Measurements from ENCODE around the gene RBFOX2. TPM values are rescaled to one million over a fixed set of nuclear protein-coding genes. Genes with fewer than 3 reads are reported as not detected.

RBFOX2 gene
- total and polyA plus RNA-seq, 4 donors: 139 to 178 (median 153) TPM

- Histone ChIP-seq H3K9me3 (ENCODE audit: control insufficient read depth, insufficient read depth, low read length) (no peaks in the 10 kb centered on the region), H3K27me3 (ENCODE audit: control insufficient read depth, insufficient read depth, low read length) (no peaks in the 10 kb centered on the region), H3K36me3 (ENCODE audit: control insufficient read depth, insufficient read depth, low read length) (no peaks in the 10 kb centered on the region), H3K4me3 (ENCODE audit: low read depth, low read length) (no peak overlapping the region), H3K4me1 (ENCODE audit: control insufficient read depth, insufficient read depth, low read length) (no peaks in the 10 kb centered on the region), H3K27ac (ENCODE audit: low read depth, low read length) (no peak overlapping the region)
- no peak for DNase-seq (ENCODE audit: low read depth in 4 of 6, low spot score in 6 of 6)
- 89% methylated on average over 1 of the region's 2 CpGs for WGBS (ENCODE audit: insufficient coverage)
Measured at GRCh38 chr22:35958334-35958733, 70.3 kb downstream of the RBFOX2 start.

GRCh38 chr22:35957589-35957988 is 71.0 kb downstream of the RBFOX2 start:
- Histone ChIP-seq H3K27ac (ENCODE audit: low read depth, low read length) (no peak overlapping the region), H3K9me3 (ENCODE audit: control insufficient read depth, insufficient read depth, low read length) (no peaks in the 10 kb centered on the region), H3K36me3 (ENCODE audit: control insufficient read depth, insufficient read depth, low read length) (no peaks in the 10 kb centered on the region), H3K4me3 (ENCODE audit: low read depth, low read length) (no peak overlapping the region), H3K27me3 (ENCODE audit: control insufficient read depth, insufficient read depth, low read length) (no peaks in the 10 kb centered on the region), H3K4me1 (ENCODE audit: control insufficient read depth, insufficient read depth, low read length) (no peaks in the 10 kb centered on the region)
- DNase-seq (ENCODE audit: low read depth in 4 of 6, low spot score in 6 of 6): no peak
- WGBS (ENCODE audit: insufficient coverage): no CpG with 5 or more reads among the region's 1 CpG

- Histone ChIP-seq H3K4me3 (ENCODE audit: low read depth, low read length) (no peak overlapping the region), H3K4me1 (ENCODE audit: control insufficient read depth, insufficient read depth, low read length) (no peaks in the 10 kb centered on the region), H3K27me3 (ENCODE audit: control insufficient read depth, insufficient read depth, low read length) (no peaks in the 10 kb centered on the region), H3K36me3 (ENCODE audit: control insufficient read depth, insufficient read depth, low read length) (no peaks in the 10 kb centered on the region), H3K27ac (ENCODE audit: low read depth, low read length) (no peak overlapping the region), H3K9me3 (ENCODE audit: control insufficient read depth, insufficient read depth, low read length) (no peaks in the 10 kb centered on the region)
- DNase-seq (ENCODE audit: low read depth in 4 of 6, low spot score in 6 of 6): no peak
- WGBS (ENCODE audit: insufficient coverage): no CpG with 5 or more reads among the region's 3 CpGs
Measured at GRCh38 chr22:35956850-35957249, 71.8 kb downstream of the RBFOX2 start.

GRCh38 chr22:35955546-35955945 is 73.1 kb downstream of the RBFOX2 start:
- no peaks in the 10 kb centered on the region for H3K9me3 ChIP-seq (ENCODE audit: control insufficient read depth, insufficient read depth, low read length)
- no peak overlapping the region for H3K27ac ChIP-seq (ENCODE audit: low read depth, low read length)
- no peaks in the 10 kb centered on the region for H3K4me1 ChIP-seq (ENCODE audit: control insufficient read depth, insufficient read depth, low read length)
- H3K27me3 ChIP-seq (ENCODE audit: control insufficient read depth, insufficient read depth, low read length): no peaks in the 10 kb centered on the region
- no peaks in the 10 kb centered on the region for H3K36me3 ChIP-seq (ENCODE audit: control insufficient read depth, insufficient read depth, low read length)
- DNase-seq (ENCODE audit: low read depth in 4 of 6, low spot score in 6 of 6): no peak
- 93% methylated on average over 6 of the region's 7 CpGs for WGBS (ENCODE audit: insufficient coverage)
- H3K4me3 ChIP-seq (ENCODE audit: low read depth, low read length): no peak overlapping the region

DNA sequence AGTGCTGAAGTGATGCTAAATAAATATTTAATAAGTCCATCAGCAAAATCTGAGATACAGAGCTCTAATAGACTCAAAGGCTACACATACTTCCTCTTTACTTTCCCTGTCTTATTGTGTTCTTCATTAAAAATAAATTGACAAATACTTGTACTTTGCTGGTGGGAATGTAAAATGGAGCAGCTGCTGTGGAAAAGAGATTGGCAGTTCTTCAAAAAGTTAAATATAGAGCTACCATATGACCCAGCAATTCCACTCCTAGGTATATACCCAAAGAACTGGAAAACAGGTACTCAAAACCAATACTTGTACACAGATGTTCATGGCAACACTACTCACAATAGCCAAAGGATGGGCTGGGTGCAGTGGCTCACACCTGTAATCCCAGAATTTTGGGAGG is 76.0 kb downstream of the RBFOX2 start:
- H3K4me3 ChIP-seq (ENCODE audit: low read depth, low read length): no peak overlapping the region
- no peaks in the 10 kb centered on the region for H3K9me3 ChIP-seq (ENCODE audit: control insufficient read depth, insufficient read depth, low read length)
- no peaks in the 10 kb centered on the region for H3K27me3 ChIP-seq (ENCODE audit: control insufficient read depth, insufficient read depth, low read length)
- no peaks in the 10 kb centered on the region for H3K4me1 ChIP-seq (ENCODE audit: control insufficient read depth, insufficient read depth, low read length)
- H3K27ac ChIP-seq (ENCODE audit: low read depth, low read length): no peak overlapping the region
- peak in 1 of 6 donors; percentile 22 for DNase-seq (ENCODE audit: low read depth in 4 of 6, low spot score in 6 of 6)
- no peaks in the 10 kb centered on the region for H3K36me3 ChIP-seq (ENCODE audit: control insufficient read depth, insufficient read depth, low read length)

DNA sequence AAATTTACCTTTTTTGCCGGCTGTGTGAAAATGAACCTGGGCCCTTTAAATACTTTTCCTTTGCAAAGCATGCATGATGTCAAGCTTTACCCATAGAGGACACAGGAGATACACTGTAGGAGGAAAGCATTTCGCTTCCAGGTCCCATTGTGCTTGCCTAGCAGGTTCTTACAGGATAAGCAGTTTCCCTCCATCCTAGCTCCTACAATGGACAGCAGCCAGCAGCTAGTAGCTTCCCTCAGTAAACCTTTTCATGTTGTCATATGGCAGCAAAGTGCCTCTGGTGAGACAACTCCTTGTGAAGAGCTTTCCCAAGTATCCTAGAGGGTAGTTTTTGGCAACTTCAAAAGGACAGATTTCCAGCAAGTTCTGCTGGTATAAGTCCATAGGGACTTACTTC is 78.4 kb downstream of the RBFOX2 start:
- whole genome bisulfite sequencing (ENCODE audit: insufficient coverage): 62% methylated on average over 1 of the region's 2 CpGs

GRCh38 chr22:35949243-35949642 is 79.4 kb downstream of the RBFOX2 start:
- no peaks in the 10 kb centered on the region for H3K27me3 ChIP-seq (ENCODE audit: control insufficient read depth, insufficient read depth, low read length)
- no peaks in the 10 kb centered on the region for H3K4me1 ChIP-seq (ENCODE audit: control insufficient read depth, insufficient read depth, low read length)
- WGBS (ENCODE audit: insufficient coverage): no CpG with 5 or more reads among the region's 3 CpGs

More for the DNA sequence above, 78.4 kb downstream of the RBFOX2 start:
- Histone ChIP-seq H3K27me3 (ENCODE audit: control insufficient read depth, insufficient read depth, low read length) (no peaks in the 10 kb centered on the region), H3K27ac (ENCODE audit: low read depth, low read length) (no peak overlapping the region), H3K4me1 (ENCODE audit: control insufficient read depth, insufficient read depth, low read length) (no peaks in the 10 kb centered on the region), H3K4me3 (ENCODE audit: low read depth, low read length) (no peak overlapping the region), H3K36me3 (ENCODE audit: control insufficient read depth, insufficient read depth, low read length) (no peaks in the 10 kb centered on the region), H3K9me3 (ENCODE audit: control insufficient read depth, insufficient read depth, low read length) (no peaks in the 10 kb centered on the region)
- peak in 1 of 6 donors; percentile 23 for DNase-seq (ENCODE audit: low read depth in 4 of 6, low spot score in 6 of 6)

DNA sequence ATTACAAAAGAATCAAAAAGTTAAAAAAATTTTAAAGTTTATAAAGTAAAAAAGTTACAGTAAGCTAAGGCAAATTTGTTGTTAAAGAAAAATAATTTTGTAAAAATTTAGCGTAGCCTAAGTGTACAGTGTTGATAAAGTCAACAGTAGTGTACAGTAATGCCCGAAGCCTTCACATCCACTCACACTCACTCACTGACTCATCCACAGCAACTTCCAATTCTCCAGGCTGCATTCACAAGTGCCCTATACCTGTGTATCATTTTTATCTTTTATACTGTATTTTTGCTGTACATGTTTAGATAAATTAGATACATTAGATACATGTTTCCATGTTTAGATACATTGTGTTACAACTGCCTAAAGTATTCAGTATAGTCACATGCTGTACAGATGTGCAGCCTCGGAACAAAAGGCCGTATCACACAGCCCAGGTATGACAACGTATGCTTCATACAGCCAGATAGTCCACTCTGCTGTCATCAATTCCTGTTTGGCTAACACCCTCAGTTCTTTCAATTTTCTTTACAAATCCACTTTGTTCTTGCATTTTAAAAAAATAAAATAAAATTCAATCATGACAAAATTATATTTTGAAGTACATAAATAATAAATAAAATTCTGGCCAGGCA is 80.7 kb downstream of the RBFOX2 start:
- Histone ChIP-seq H3K4me3 (ENCODE audit: low read depth, low read length) (no peak overlapping the region), H3K36me3 (ENCODE audit: control insufficient read depth, insufficient read depth, low read length) (no peaks in the 10 kb centered on the region), H3K9me3 (ENCODE audit: control insufficient read depth, insufficient read depth, low read length) (no peaks in the 10 kb centered on the region), H3K27me3 (ENCODE audit: control insufficient read depth, insufficient read depth, low read length) (no peaks in the 10 kb centered on the region), H3K27ac (ENCODE audit: low read depth, low read length) (no peak overlapping the region), H3K4me1 (ENCODE audit: control insufficient read depth, insufficient read depth, low read length) (no peaks in the 10 kb centered on the region)
- DNase-seq (ENCODE audit: low read depth in 4 of 6, low spot score in 6 of 6): no peak
- WGBS (ENCODE audit: insufficient coverage): 100% methylated on average over 3 of the region's 5 CpGs

More at GRCh38 chr22:35949243-35949642, 79.4 kb downstream of the RBFOX2 start:
- Histone ChIP-seq H3K4me3 (ENCODE audit: low read depth, low read length) (no peak overlapping the region), H3K9me3 (ENCODE audit: control insufficient read depth, insufficient read depth, low read length) (no peaks in the 10 kb centered on the region), H3K36me3 (ENCODE audit: control insufficient read depth, insufficient read depth, low read length) (no peaks in the 10 kb centered on the region), H3K27ac (ENCODE audit: low read depth, low read length) (no peak overlapping the region)
- DNase-seq (ENCODE audit: low read depth in 4 of 6, low spot score in 6 of 6): no peak

- no peak for DNase-seq (ENCODE audit: low read depth in 4 of 6, low spot score in 6 of 6)
- H3K9me3 ChIP-seq (ENCODE audit: control insufficient read depth, insufficient read depth, low read length): no peaks in the 10 kb centered on the region
- no peaks in the 10 kb centered on the region for H3K27me3 ChIP-seq (ENCODE audit: control insufficient read depth, insufficient read depth, low read length)
- H3K27ac ChIP-seq (ENCODE audit: low read depth, low read length): no peak overlapping the region
- H3K4me3 ChIP-seq (ENCODE audit: low read depth, low read length): no peak overlapping the region
- no peaks in the 10 kb centered on the region for H3K36me3 ChIP-seq (ENCODE audit: control insufficient read depth, insufficient read depth, low read length)
- no peaks in the 10 kb centered on the region for H3K4me1 ChIP-seq (ENCODE audit: control insufficient read depth, insufficient read depth, low read length)
- no CpG with 5 or more reads among the region's 6 CpGs for WGBS (ENCODE audit: insufficient coverage)
Measured at GRCh38 chr22:35944458-35944857, 84.2 kb downstream of the RBFOX2 start.

GRCh38 chr22:35940166-35940565 is 88.5 kb downstream of the RBFOX2 start:
- Histone ChIP-seq H3K4me1 (ENCODE audit: control insufficient read depth, insufficient read depth, low read length) (peaks cover 3% of the 10 kb centered on the region), H3K4me3 (ENCODE audit: low read depth, low read length) (no peak overlapping the region), H3K9me3 (ENCODE audit: control insufficient read depth, insufficient read depth, low read length) (no peaks in the 10 kb centered on the region), H3K36me3 (ENCODE audit: control insufficient read depth, insufficient read depth, low read length) (no peaks in the 10 kb centered on the region), H3K27me3 (ENCODE audit: control insufficient read depth, insufficient read depth, low read length) (no peaks in the 10 kb centered on the region), H3K27ac (ENCODE audit: low read depth, low read length) (no peak overlapping the region)
- DNase-seq (ENCODE audit: low read depth in 4 of 6, low spot score in 6 of 6): no peak
- WGBS (ENCODE audit: insufficient coverage): no CpG with 5 or more reads among the region's 1 CpG
